ENCODE measurements around the gene NCS1.

NCS1 gene

DNA sequence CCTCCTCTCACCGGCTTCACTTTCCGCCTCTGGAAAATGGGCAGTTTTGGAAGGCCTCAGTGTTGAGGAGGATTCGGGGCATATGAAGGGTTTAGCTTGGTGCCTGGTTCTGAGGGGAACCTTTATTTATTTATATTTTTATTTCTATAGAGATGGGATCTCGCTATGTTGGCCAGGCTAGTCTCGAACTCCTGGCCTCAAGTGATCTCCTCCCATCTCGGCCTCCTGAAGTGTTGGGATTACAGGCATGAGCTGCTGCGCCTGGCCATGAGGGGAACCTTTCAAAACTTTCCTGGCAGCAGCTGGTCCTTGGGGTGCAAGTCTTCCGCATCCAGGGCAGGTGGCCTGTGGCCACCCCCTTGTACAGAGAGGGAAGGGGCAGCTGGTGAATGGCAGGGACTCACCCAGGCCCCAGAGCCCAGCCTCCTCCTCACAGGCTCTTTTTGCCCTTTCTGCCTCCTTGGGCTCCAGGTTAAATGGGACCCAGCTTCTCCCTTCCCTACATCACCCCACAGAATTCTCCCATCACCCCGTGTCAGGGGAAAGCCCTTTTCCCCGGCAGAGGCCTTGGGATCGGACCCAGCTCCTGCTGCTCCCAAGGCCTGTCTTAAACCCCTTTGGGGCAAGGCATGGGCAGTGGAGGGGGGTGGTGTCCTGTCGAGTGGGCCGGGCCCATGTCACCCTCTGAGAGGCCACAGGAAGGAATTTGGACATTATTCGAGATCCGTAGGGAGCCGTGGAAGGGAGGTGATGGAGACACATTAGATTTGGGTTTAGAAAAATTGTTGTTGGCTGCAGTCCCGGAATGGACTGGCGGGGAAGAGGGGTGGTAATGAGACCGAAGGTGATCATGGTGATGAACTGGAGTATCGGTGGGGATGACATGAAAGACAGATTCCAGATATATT, 5.9 kb downstream of the NCS1 start (continued):
- TF ChIP-seq ZIC2 (tag by site-specific recombination; IDR thresholded peaks at IDR 0.05): peak; percentile 95
- TF ChIP-seq ZFHX2 (tag by site-specific recombination; conservative IDR thresholded peaks at IDR 0.05): no peak
- TF ChIP-seq ZNF2 (tag by site-specific recombination; IDR thresholded peaks at IDR 0.05): no peak
- TF ChIP-seq ZNF558 (tag by site-specific recombination; IDR thresholded peaks at IDR 0.05): no peak
- no peak for TF ChIP-seq KLF10 (tag by site-specific recombination; IDR thresholded peaks at IDR 0.05)
- peak; percentile 61 for TF ChIP-seq GLIS2 (tag by site-specific recombination; IDR thresholded peaks at IDR 0.05)
- no peak for TF ChIP-seq ZNF174 (tag by site-specific recombination; IDR thresholded peaks at IDR 0.05)
- TF ChIP-seq ZNF549 (tag by site-specific recombination; IDR thresholded peaks at IDR 0.05): no peak
- TF ChIP-seq ZNF654 (tag by site-specific recombination; IDR thresholded peaks at IDR 0.05; ENCODE audit: low read depth): no peak
- TF ChIP-seq, protein P1, sequence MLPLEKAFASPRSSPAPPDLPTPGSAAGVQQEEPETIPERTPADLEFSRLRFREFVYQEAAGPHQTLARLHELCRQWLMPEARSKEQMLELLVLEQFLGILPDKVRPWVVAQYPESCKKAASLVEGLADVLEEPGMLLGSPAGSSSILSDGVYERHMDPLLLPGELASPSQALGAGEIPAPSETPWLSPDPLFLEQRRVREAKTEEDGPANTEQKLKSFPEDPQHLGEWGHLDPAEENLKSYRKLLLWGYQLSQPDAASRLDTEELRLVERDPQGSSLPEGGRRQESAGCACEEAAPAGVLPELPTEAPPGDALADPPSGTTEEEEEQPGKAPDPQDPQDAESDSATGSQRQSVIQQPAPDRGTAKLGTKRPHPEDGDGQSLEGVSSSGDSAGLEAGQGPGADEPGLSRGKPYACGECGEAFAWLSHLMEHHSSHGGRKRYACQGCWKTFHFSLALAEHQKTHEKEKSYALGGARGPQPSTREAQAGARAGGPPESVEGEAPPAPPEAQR (tag by site-specific recombination; IDR thresholded peaks at IDR 0.05): no peak
- TF ChIP-seq ZNF530 (tag by site-specific recombination; IDR thresholded peaks at IDR 0.05; ENCODE audit: low read depth): no peak
- TF ChIP-seq ZNF624 (tag by site-specific recombination; IDR thresholded peaks at IDR 0.05): no peak
- TF ChIP-seq, protein P2, sequence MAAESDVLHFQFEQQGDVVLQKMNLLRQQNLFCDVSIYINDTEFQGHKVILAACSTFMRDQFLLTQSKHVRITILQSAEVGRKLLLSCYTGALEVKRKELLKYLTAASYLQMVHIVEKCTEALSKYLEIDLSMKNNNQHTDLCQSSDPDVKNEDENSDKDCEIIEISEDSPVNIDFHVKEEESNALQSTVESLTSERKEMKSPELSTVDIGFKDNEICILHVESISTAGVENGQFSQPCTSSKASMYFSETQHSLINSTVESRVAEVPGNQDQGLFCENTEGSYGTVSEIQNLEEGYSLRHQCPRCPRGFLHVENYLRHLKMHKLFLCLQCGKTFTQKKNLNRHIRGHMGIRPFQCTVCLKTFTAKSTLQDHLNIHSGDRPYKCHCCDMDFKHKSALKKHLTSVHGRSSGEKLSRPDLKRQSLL (tag by site-specific recombination; IDR thresholded peaks at IDR 0.05): peak; percentile 94
- TF ChIP-seq KLF9 (tag by site-specific recombination; IDR thresholded peaks at IDR 0.05; ENCODE audit: low read depth): no peak
- TF ChIP-seq, protein P3, sequence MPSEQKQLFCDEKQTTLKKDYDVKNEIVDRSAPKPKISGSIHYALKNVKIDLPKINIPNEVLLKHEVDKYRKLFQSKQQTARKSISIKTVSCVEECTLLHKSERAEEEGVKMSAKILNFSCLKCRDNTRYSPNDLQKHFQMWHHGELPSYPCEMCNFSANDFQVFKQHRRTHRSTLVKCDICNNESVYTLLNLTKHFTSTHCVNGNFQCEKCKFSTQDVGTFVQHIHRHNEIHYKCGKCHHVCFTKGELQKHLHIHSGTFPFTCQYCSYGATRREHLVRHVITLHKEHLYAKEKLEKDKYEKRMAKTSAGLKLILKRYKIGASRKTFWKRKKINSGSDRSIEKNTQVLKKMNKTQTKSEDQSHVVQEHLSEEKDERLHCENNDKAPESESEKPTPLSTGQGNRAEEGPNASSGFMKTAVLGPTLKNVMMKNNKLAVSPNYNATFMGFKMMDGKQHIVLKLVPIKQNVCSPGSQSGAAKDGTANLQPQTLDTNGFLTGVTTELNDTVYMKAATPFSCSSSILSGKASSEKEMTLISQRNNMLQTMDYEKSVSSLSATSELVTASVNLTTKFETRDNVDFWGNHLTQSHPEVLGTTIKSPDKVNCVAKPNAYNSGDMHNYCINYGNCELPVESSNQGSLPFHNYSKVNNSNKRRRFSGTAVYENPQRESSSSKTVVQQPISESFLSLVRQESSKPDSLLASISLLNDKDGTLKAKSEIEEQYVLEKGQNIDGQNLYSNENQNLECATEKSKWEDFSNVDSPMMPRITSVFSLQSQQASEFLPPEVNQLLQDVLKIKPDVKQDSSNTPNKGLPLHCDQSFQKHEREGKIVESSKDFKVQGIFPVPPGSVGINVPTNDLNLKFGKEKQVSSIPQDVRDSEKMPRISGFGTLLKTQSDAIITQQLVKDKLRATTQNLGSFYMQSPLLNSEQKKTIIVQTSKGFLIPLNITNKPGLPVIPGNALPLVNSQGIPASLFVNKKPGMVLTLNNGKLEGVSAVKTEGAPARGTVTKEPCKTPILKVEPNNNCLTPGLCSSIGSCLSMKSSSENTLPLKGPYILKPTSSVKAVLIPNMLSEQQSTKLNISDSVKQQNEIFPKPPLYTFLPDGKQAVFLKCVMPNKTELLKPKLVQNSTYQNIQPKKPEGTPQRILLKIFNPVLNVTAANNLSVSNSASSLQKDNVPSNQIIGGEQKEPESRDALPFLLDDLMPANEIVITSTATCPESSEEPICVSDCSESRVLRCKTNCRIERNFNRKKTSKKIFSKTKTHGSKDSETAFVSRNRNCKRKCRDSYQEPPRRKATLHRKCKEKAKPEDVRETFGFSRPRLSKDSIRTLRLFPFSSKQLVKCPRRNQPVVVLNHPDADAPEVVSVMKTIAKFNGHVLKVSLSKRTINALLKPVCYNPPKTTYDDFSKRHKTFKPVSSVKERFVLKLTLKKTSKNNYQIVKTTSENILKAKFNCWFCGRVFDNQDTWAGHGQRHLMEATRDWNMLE (tag by site-specific recombination; conservative IDR thresholded peaks at IDR 0.05; ENCODE audit: low read depth): no peak
- TF ChIP-seq ZNF132 (tag by site-specific recombination; IDR thresholded peaks at IDR 0.05; ENCODE audit: borderline replicate concordance): no peak
- TF ChIP-seq ZBTB17 (tag by site-specific recombination; IDR thresholded peaks at IDR 0.05): 0 out of 2 replicates have a peak, but pooled peaks have one; percentile 32
- TF ChIP-seq, protein P4, sequence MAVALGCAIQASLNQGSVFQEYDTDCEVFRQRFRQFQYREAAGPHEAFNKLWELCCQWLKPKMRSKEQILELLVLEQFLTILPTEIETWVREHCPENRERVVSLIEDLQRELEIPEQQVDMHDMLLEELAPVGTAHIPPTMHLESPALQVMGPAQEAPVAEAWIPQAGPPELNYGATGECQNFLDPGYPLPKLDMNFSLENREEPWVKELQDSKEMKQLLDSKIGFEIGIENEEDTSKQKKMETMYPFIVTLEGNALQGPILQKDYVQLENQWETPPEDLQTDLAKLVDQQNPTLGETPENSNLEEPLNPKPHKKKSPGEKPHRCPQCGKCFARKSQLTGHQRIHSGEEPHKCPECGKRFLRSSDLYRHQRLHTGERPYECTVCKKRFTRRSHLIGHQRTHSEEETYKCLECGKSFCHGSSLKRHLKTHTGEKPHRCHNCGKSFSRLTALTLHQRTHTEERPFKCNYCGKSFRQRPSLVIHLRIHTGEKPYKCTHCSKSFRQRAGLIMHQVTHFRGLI (tag by site-specific recombination; IDR thresholded peaks at IDR 0.05): no peak
- TF ChIP-seq ZNF585B (tag by site-specific recombination; IDR thresholded peaks at IDR 0.05): no peak
- TF ChIP-seq GLIS1 (tag by site-specific recombination; IDR thresholded peaks at IDR 0.05): no peak
- no peak for TF ChIP-seq SETDB1 (IDR thresholded peaks at IDR 0.05; ENCODE audit: insufficient read length, low read length)
- no peak for TF ChIP-seq BCL11A (tag by site-specific recombination; IDR thresholded peaks at IDR 0.05; ENCODE audit: low read depth)
- no peak for TF ChIP-seq ZNF658 (tag by site-specific recombination; IDR thresholded peaks at IDR 0.05)
- TF ChIP-seq ZNF112 (tag by site-specific recombination; IDR thresholded peaks at IDR 0.05): no peak
- no peak for TF ChIP-seq ZNF211 (tag by site-specific recombination; IDR thresholded peaks at IDR 0.05; ENCODE audit: low read depth)
- TF ChIP-seq ZNF792 (tag by site-specific recombination; IDR thresholded peaks at IDR 0.05): no peak
- TF ChIP-seq TCF7L2 (IDR thresholded peaks at IDR 0.05; ENCODE audit: borderline replicate concordance, low read depth, low read length): no peak
- TF ChIP-seq, protein P5, sequence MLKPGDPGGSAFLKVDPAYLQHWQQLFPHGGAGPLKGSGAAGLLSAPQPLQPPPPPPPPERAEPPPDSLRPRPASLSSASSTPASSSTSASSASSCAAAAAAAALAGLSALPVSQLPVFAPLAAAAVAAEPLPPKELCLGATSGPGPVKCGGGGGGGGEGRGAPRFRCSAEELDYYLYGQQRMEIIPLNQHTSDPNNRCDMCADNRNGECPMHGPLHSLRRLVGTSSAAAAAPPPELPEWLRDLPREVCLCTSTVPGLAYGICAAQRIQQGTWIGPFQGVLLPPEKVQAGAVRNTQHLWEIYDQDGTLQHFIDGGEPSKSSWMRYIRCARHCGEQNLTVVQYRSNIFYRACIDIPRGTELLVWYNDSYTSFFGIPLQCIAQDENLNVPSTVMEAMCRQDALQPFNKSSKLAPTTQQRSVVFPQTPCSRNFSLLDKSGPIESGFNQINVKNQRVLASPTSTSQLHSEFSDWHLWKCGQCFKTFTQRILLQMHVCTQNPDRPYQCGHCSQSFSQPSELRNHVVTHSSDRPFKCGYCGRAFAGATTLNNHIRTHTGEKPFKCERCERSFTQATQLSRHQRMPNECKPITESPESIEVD (tag by site-specific recombination; IDR thresholded peaks at IDR 0.05): no peak
- peak; percentile 54; the same call in 1 of the 2 replicates for TF ChIP-seq ZNF394 (tag by site-specific recombination; IDR thresholded peaks at IDR 0.05; ENCODE audit: borderline replicate concordance)
- TF ChIP-seq HOXC10 (CRISPR knock-in tag; IDR thresholded peaks at IDR 0.05): no peak
